Gastrocnemius medialis (tissue), 4 donors: Measurements from ENCODE around the gene NUBPL.

Experiments
- POLR2A ChIP-seq, 2 donors: fragments of 450-650 bp; IDR thresholded peaks; one replicate each; pipeline ENCODE4 v1.6.1; 2017; ENCODE audit warnings: antibody characterized with exemption in 2 of 2, mild to moderate bottlenecking in 2 of 2, moderate library complexity in 2 of 2
- TF ChIP-seq, protein P1 (sequence below), 5 experiments: fragments of 450-650 bp in 3 of 5; fragments of 200-600 bp in 2 of 5; sonication (generic) in 2 of 5; IDR thresholded peaks in 4 of 5; conservative IDR thresholded peaks in 1 of 5; 1 replicate in 4 of 5; 2 replicates in 1 of 5; pipeline ENCODE4 v1.5.1; 2016 to 2019; ENCODE audit warnings: antibody characterized with exemption in 5 of 5, mild to moderate bottlenecking in 3 of 5, moderate library complexity in 3 of 5

DNA sequence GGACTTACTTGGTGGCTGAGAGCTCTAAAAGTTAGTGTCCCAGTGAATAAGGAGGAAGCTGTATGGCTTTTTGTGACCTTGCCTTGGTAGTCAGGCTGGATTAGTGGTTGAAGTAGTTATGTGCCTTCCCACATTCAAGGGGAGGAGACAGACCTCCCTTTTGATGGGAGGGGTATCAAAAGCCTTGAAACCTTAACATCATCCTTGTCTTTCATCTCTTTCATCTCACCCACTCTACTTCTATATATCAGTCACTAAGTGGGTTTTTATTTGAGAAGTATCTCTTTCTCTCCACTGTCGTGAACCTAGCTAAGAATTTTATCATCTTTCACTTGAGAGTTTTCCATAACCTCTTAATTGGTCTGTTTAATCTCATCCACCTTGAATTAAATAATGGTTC is 15.7 kb downstream of the NUBPL start:
- TF ChIP-seq, protein P1, sequence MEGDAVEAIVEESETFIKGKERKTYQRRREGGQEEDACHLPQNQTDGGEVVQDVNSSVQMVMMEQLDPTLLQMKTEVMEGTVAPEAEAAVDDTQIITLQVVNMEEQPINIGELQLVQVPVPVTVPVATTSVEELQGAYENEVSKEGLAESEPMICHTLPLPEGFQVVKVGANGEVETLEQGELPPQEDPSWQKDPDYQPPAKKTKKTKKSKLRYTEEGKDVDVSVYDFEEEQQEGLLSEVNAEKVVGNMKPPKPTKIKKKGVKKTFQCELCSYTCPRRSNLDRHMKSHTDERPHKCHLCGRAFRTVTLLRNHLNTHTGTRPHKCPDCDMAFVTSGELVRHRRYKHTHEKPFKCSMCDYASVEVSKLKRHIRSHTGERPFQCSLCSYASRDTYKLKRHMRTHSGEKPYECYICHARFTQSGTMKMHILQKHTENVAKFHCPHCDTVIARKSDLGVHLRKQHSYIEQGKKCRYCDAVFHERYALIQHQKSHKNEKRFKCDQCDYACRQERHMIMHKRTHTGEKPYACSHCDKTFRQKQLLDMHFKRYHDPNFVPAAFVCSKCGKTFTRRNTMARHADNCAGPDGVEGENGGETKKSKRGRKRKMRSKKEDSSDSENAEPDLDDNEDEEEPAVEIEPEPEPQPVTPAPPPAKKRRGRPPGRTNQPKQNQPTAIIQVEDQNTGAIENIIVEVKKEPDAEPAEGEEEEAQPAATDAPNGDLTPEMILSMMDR (IDR thresholded peaks at IDR 0.05 in 4 of 5, conservative IDR thresholded peaks at IDR 0.05 in 1 of 5) = no peak
- TF ChIP-seq POLR2A (IDR thresholded peaks at IDR 0.05) = no peak
